CD14-positive monocyte (primary cell): ENCODE measurements around the gene RIPK3. TPM values are rescaled to one million over a fixed set of nuclear protein-coding genes. Genes with fewer than 3 reads are reported as not detected.
A peak's percentile ranks its signal among the peaks of the same experiment; 100 is the strongest.

Experiments used
- DNase-seq, 3 donors: peaks; one replicate each; pipeline ENCODE4 v3.0.0-alpha.2; 2011 to 2022
- H2AFZ ChIP-seq: 2 replicates; pipeline ENCODE4 v1.6.0; 2012; ENCODE audit warnings: mild to moderate bottlenecking, low read depth, low read length, inconsistent platforms; ENCODE audit not compliant: insufficient read depth, poor library complexity, severe bottlenecking
- H3K27ac ChIP-seq, 2 donors: 1 replicate in 1 of 2; 2 replicates in 1 of 2; pipeline ENCODE4 v1.5.1; 2012 to 2013; ENCODE audit warnings: low read length in 2 of 2, control low read depth in 1 of 2, inconsistent platforms in 1 of 2, low read depth in 1 of 2, mild to moderate bottlenecking in 1 of 2
- H3K27me3 ChIP-seq, 2 donors: one replicate each; pipeline versions ENCODE4 v1.6.0 to v1.6.1; 2011 to 2013; ENCODE audit warnings: low read length in 2 of 2; ENCODE audit not compliant: control insufficient read depth in 2 of 2, insufficient read depth in 2 of 2
- H3K36me3 ChIP-seq, 2 donors: replicated peaks in 1 of 2; 1 replicate in 1 of 2; 2 replicates in 1 of 2; pipeline versions ENCODE4 v1.5.1 to v1.6.1; 2012 to 2013; ENCODE audit warnings: low read length in 2 of 2, control low read depth in 1 of 2, inconsistent platforms in 1 of 2, mild to moderate bottlenecking in 1 of 2; ENCODE audit not compliant: insufficient read depth in 2 of 2, control insufficient read depth in 1 of 2
- H3K4me1 ChIP-seq, 2 donors: 1 replicate in 1 of 2; 2 replicates in 1 of 2; pipeline versions ENCODE4 v1.5.1 to v1.6.1; 2012 to 2013; ENCODE audit warnings: low read length in 2 of 2, control low read depth in 1 of 2, inconsistent platforms in 1 of 2, mild to moderate bottlenecking in 1 of 2, moderate library complexity in 1 of 2; ENCODE audit not compliant: insufficient read depth in 2 of 2, control insufficient read depth in 1 of 2
- H3K4me2 ChIP-seq: replicated peaks from 2 replicates; pipeline ENCODE3; 2012; ENCODE audit warnings: low read length, moderate library complexity, mild to moderate bottlenecking; ENCODE audit not compliant: poor library complexity, severe bottlenecking; ENCODE audit errors: extremely low read depth
- H3K4me3 ChIP-seq, 3 experiments: fragments of 200-600 bp in 1 of 3; sonication (generic) in 1 of 3; replicated peaks in 1 of 3; 1 replicate in 2 of 3; 2 replicates in 1 of 3; pipeline ENCODE4 v1.5.1; 2011 to 2013; ENCODE audit warnings: low read length in 3 of 3, mild to moderate bottlenecking in 3 of 3, control low read depth in 2 of 3, low read depth in 2 of 3, inconsistent platforms in 1 of 3, moderate library complexity in 1 of 3
- H3K79me2 ChIP-seq: 2 replicates; pipeline ENCODE4 v1.6.0; 2012; ENCODE audit warnings: mild to moderate bottlenecking, control low read depth, inconsistent platforms, low read length, moderate library complexity; ENCODE audit not compliant: insufficient read depth
- H3K9ac ChIP-seq: 2 replicates; pipeline ENCODE4 v1.6.0; 2017; ENCODE audit warnings: low read length, mild to moderate bottlenecking; ENCODE audit not compliant: insufficient read depth, poor library complexity, severe bottlenecking
- H3K9me3 ChIP-seq, 2 donors: replicated peaks in 1 of 2; 1 replicate in 1 of 2; 2 replicates in 1 of 2; pipeline versions ENCODE4 v1.5.1 to v1.6.1; 2012 to 2013; ENCODE audit warnings: low read length in 2 of 2, control low read depth in 1 of 2; ENCODE audit not compliant: control insufficient read depth in 1 of 2, insufficient read depth in 1 of 2
- H4K20me1 ChIP-seq: 2 replicates; pipeline ENCODE4 v1.6.0; 2012; ENCODE audit warnings: mild to moderate bottlenecking, low read length, control low read depth, moderate library complexity; ENCODE audit not compliant: insufficient read depth
- H3K27ac Mint-ChIP-seq, 7 donors: one replicate each; pipeline ENCODE4 v1.8.0; 2020; ENCODE audit warnings: mild to moderate bottlenecking in 7 of 7, mixed read lengths in 7 of 7, moderate library complexity in 6 of 7, inconsistent platforms in 2 of 7
- H3K27me3 Mint-ChIP-seq, 3 donors: one replicate each; pipeline ENCODE4 v1.8.0; 2021 to 2022; ENCODE audit warnings: low read depth in 3 of 3, mild to moderate bottlenecking in 3 of 3, mixed read lengths in 3 of 3, moderate library complexity in 3 of 3, inconsistent platforms in 1 of 3
- H3K36me3 Mint-ChIP-seq, 2 donors: one replicate each; pipeline ENCODE4 v1.8.0; 2020; ENCODE audit warnings: mixed read lengths in 2 of 2, inconsistent platforms in 1 of 2, mild to moderate bottlenecking in 1 of 2
- H3K4me1 Mint-ChIP-seq: one replicate; pipeline ENCODE4 v1.8.0; 2020; ENCODE audit warnings: mild to moderate bottlenecking, mixed read lengths
- H3K4me3 Mint-ChIP-seq, 2 donors: one replicate each; pipeline ENCODE4 v1.8.0; 2020; ENCODE audit warnings: mild to moderate bottlenecking in 2 of 2, mixed read lengths in 2 of 2, moderate library complexity in 1 of 2
- H3K9me3 Mint-ChIP-seq, 7 donors: one replicate each; pipeline ENCODE4 v1.8.0; 2020 to 2022; ENCODE audit warnings: mixed read lengths in 7 of 7, mild to moderate bottlenecking in 6 of 7, moderate library complexity in 6 of 7, inconsistent platforms in 2 of 7
- CTCF ChIP-seq: fragments of 200-600 bp; IDR thresholded peaks from one replicate; pipeline ENCODE4 v1.8.0; 2022; ENCODE audit warnings: antibody characterized with exemption, mild to moderate bottlenecking
- WGBS: methylation state at CpG from one replicate; pipeline ENCODE4 v1.1.5; 2013; ENCODE audit warnings: missing lambda C conversion rate; ENCODE audit not compliant: insufficient coverage; 5-methylcytosine and 5-hydroxymethylcytosine counted together
- intact Hi-C, 2 donors: fragments of 100-400 bp; cut with micrococcal nuclease; formaldehyde crosslinking; loops; one replicate each; pipeline versions ENCODE4 v1.15.0 to v1.15.1; 2023
- polyA plus RNA-seq, 3 donors: library from polyadenylated mRNA; depleted of rRNA in 1 of 3; unstranded in 2 of 3; stranded (reverse) in 1 of 3; fragments of 300-500 nt in 2 of 3; fragments of >200 nt in 1 of 3; fragmentation: Illumina TruSeq in 2 of 3; gene quantifications; 1 replicate in 2 of 3; 2 replicates in 1 of 3; pipeline ENCODE4 v1.2.3, GENCODE V29; 2012 to 2021

The RIPK3 gene
- polyA plus RNA-seq, 3 donors = 11.7 to 69.6 (median 11.8) TPM

GRCh38 chr14:24314377-24315193 is 25.2 kb downstream of the RIPK3 start:
- peak overlapping the region; percentile 13 for H2AFZ ChIP-seq
- H3K27ac ChIP-seq = peak overlapping the region; percentile 85 to 89
- H4K20me1 ChIP-seq = peaks cover 28% of the 10 kb centered on the region
- H3K4me3 ChIP-seq = peak overlapping the region; percentile 24 to 84 (median 30)
- H3K36me3 ChIP-seq = peaks cover 0 to 4% of the 10 kb centered on the region in 2 donors
- H3K27me3 ChIP-seq = no peaks in the 10 kb centered on the region
- H3K27ac Mint-ChIP-seq = peak overlapping the region; percentile 95 to 99 (median 98)
- H3K4me1 Mint-ChIP-seq = peaks cover 86% of the 10 kb centered on the region
- H3K79me2 ChIP-seq = peaks cover 56% of the 10 kb centered on the region
- peaks cover 0 to 2% (median 0%) of the 10 kb centered on the region in 7 donors for H3K9me3 Mint-ChIP-seq
- TF ChIP-seq CTCF = no peak
- peaks cover 26 to 33% of the 10 kb centered on the region in 2 donors for H3K36me3 Mint-ChIP-seq
- H3K27me3 Mint-ChIP-seq = peaks cover 0 to 3% (median 1%) of the 10 kb centered on the region in 3 donors
- WGBS = 0% methylated on average over 1 of the region's 5 CpGs
- peak overlapping the region; percentile 39 for H3K9ac ChIP-seq
- H3K4me3 Mint-ChIP-seq = peak overlapping the region; percentile 81 to 95
- H3K4me1 ChIP-seq = peaks cover 88 to 99% of the 10 kb centered on the region in 2 donors
- DNase-seq = peak in 1 of 3 donors; percentile 37
- H3K9me3 ChIP-seq = no peaks in the 10 kb centered on the region
- intact Hi-C loops = loop anchor here in 1 of 2 donors (5.0 kb wide), 2 partner anchors 37 to 82 kb away; partner anchors contain the start of genes GMPR2 and NEDD8
- peak overlapping the region; percentile 93 for H3K4me2 ChIP-seq

GRCh38 chr14:24313913-24314312 is 25.9 kb downstream of the RIPK3 start:
- Histone ChIP-seq H3K36me3 (peaks cover 0 to 8% of the 10 kb centered on the region in 2 donors), H4K20me1 (peaks cover 34% of the 10 kb centered on the region), H3K79me2 (peaks cover 62% of the 10 kb centered on the region), H3K27me3 (no peaks in the 10 kb centered on the region), H3K9me3 (no peaks in the 10 kb centered on the region), H3K4me3 (peak overlapping the region in 1 of 3 experiments; percentile 84), H3K4me1 (peaks cover 92 to 100% of the 10 kb centered on the region in 2 donors), H2AFZ (no peak overlapping the region), H3K27ac (peak overlapping the region; percentile 85 to 89), H3K4me2 (peak overlapping the region; percentile 93), H3K9ac (no peak overlapping the region)
- H3K9me3 Mint-ChIP-seq = peaks cover 0 to 2% (median 0%) of the 10 kb centered on the region in 7 donors
- DNase-seq = peak; percentile 51 to 69 (median 56)
- H3K4me1 Mint-ChIP-seq = peaks cover 86% of the 10 kb centered on the region
- H3K36me3 Mint-ChIP-seq = peaks cover 32 to 39% of the 10 kb centered on the region in 2 donors
- no peaks in the 10 kb centered on the region for H3K27me3 Mint-ChIP-seq
- H3K4me3 Mint-ChIP-seq = peak overlapping the region; percentile 81 to 95
- peak overlapping the region; percentile 95 to 99 (median 98) for H3K27ac Mint-ChIP-seq
- intact Hi-C loops = loop anchor here in 1 of 2 donors (5.0 kb wide), 2 partner anchors 37 to 82 kb away; partner anchors contain the start of genes GMPR2 and NEDD8
- WGBS = no CpG with 5 or more reads among the region's 2 CpGs
- no peak for TF ChIP-seq CTCF
